MCF 10A (cell line): ENCODE measurements around the gene ACTRT3. TPM values are rescaled to one million over a fixed set of nuclear protein-coding genes. Genes with fewer than 3 reads are reported as not detected.
A peak's percentile ranks its signal among the peaks of the same experiment; 100 is the strongest.

ENCODE experiments used
- BruUV-seq: library from RNA; stranded (reverse); fragments of 400-500 nt; replicated peaks from 2 replicates; lab custom pipeline; 2021; lab: Mats Ljungman, UMichigan
- CTCF ChIA-PET: fragments of 300-600 bp; sonication (Branson Sonifier 250); formaldehyde crosslinking; extraction: SDS; loops from one replicate; lab custom pipeline; 2021; ENCODE audit warnings: antibody characterized with exemption, inconsistent platforms; lab: Yijun Ruan, JAX
- POLR2A ChIA-PET: fragments of 300-600, 350-650 bp; sonication (Branson Sonifier 250); formaldehyde crosslinking; extraction: SDS; loops from one replicate; lab custom pipeline; 2020; ENCODE audit warnings: antibody characterized with exemption, inconsistent platforms; lab: Yijun Ruan, JAX
- DNase-seq: peaks from one replicate; pipeline ENCODE4 v3.0.0-alpha.2; 2018; ENCODE audit not compliant: unreplicated experiment
- H3K27ac Mint-ChIP-seq: one replicate; pipeline ENCODE4 v1.8.0; 2022; ENCODE audit warnings: mild to moderate bottlenecking, low read depth, mixed read lengths; ENCODE audit not compliant: unreplicated experiment
- H3K27me3 Mint-ChIP-seq: one replicate; pipeline ENCODE4 v1.8.0; 2022; ENCODE audit warnings: mixed read lengths; ENCODE audit not compliant: insufficient read depth, unreplicated experiment
- H3K36me3 Mint-ChIP-seq: one replicate; pipeline ENCODE4 v1.8.0; 2022; ENCODE audit warnings: mild to moderate bottlenecking, moderate library complexity, mixed read lengths; ENCODE audit not compliant: insufficient read depth, unreplicated experiment
- H3K4me1 Mint-ChIP-seq: one replicate; pipeline ENCODE4 v1.8.0; 2022; ENCODE audit warnings: mixed read lengths; ENCODE audit not compliant: insufficient read depth, unreplicated experiment
- H3K4me3 Mint-ChIP-seq: one replicate; pipeline ENCODE4 v1.8.0; 2022; ENCODE audit warnings: mild to moderate bottlenecking, moderate library complexity, mixed read lengths; ENCODE audit not compliant: unreplicated experiment
- H3K9me3 Mint-ChIP-seq: one replicate; pipeline ENCODE4 v1.8.0; 2022; ENCODE audit warnings: mixed read lengths; ENCODE audit not compliant: unreplicated experiment
- CTCF ChIP-seq: fragments of 200-600 bp; IDR thresholded peaks from one replicate; pipeline ENCODE4 v1.8.0; 2022; ENCODE audit warnings: antibody characterized with exemption, mild to moderate bottlenecking; ENCODE audit not compliant: unreplicated experiment
- intact Hi-C: fragments of 100-400 bp; cut with micrococcal nuclease; formaldehyde crosslinking; loops from 2 replicates; pipeline ENCODE4 v1.14.1; 2022
- total RNA-seq: library from RNA; stranded (reverse); gene quantifications from 2 replicates; pipeline ENCODE4 v1.2.3, GENCODE V29; 2022

The ACTRT3 gene
- total RNA-seq, 1 experiment from 2014 or later: 0.93 TPM

- DNase-seq: no peak
- no TSS peak for BruUV-seq
- Mint-ChIP-seq H3K9me3 (no peaks in the 10 kb centered on the region), H3K36me3 (no peaks in the 10 kb centered on the region), H3K4me3 (no peak overlapping the region), H3K27me3 (no peaks in the 10 kb centered on the region), H3K27ac (no peak overlapping the region), H3K4me1 (peaks cover 23% of the 10 kb centered on the region)
- POLR2A ChIA-PET: no interaction called here
- CTCF ChIA-PET: no interaction called here
- no peak for TF ChIP-seq CTCF
- intact Hi-C loops: no loop called here
Measured at GRCh38 chr3:169750665-169751064, 18.7 kb downstream of the ACTRT3 start.

GRCh38 chr3:169748670-169749069 is 20.7 kb downstream of the ACTRT3 start:
- no peak overlapping the region for H3K4me3 Mint-ChIP-seq
- H3K27me3 Mint-ChIP-seq: no peaks in the 10 kb centered on the region
- DNase-seq: peak; percentile 50
- no peaks in the 10 kb centered on the region for H3K9me3 Mint-ChIP-seq
- peaks cover 9% of the 10 kb centered on the region for H3K4me1 Mint-ChIP-seq
- ChIA-PET POLR2A (interaction anchor here (0.9 to 1.0 kb wide), 2 partner anchors 23 to 24 kb away, joined by 3 to 5 read pairs; no protein-coding TSS in a partner anchor), CTCF (no interaction called here)
- H3K27ac Mint-ChIP-seq: no peak overlapping the region
- no TSS peak for BruUV-seq
- no peak for TF ChIP-seq CTCF
- intact Hi-C loops: loop anchor here (10.0 kb wide), 2 partner anchors 84 to 704 kb away; partner anchors contain the start of gene MECOM
- H3K36me3 Mint-ChIP-seq: no peaks in the 10 kb centered on the region

GRCh38 chr3:169746924-169747323 is 22.4 kb downstream of the ACTRT3 start:
- Mint-ChIP-seq H3K36me3 (no peaks in the 10 kb centered on the region), H3K27ac (no peak overlapping the region), H3K9me3 (no peaks in the 10 kb centered on the region), H3K4me3 (no peak overlapping the region), H3K27me3 (no peaks in the 10 kb centered on the region), H3K4me1 (peaks cover 9% of the 10 kb centered on the region)
- ChIA-PET CTCF (interaction anchor here (1.7 to 3.5 kb wide), 2 partner anchors 599 to 882 kb away, joined by 3 to 40 read pairs; no protein-coding TSS in a partner anchor), POLR2A (interaction anchor here (0.6 kb wide), 1 partner anchor 585 kb away, joined by 3 read pairs; no protein-coding TSS in a partner anchor)
- no peak for TF ChIP-seq CTCF
- intact Hi-C loops: loop anchor here (10.0 kb wide), 2 partner anchors 82 to 702 kb away; partner anchors contain the start of gene MECOM
- DNase-seq: no peak
- no TSS peak for BruUV-seq

- Mint-ChIP-seq H3K9me3 (no peaks in the 10 kb centered on the region), H3K27me3 (no peaks in the 10 kb centered on the region), H3K36me3 (no peaks in the 10 kb centered on the region), H3K4me3 (no peak overlapping the region), H3K4me1 (peaks cover 9% of the 10 kb centered on the region), H3K27ac (no peak overlapping the region)
- TF ChIP-seq CTCF: peak; percentile 24
- ChIA-PET POLR2A (interaction anchor here (0.9 to 2.2 kb wide), 2 partner anchors 10 to 596 kb away, joined by 3 to 8 read pairs; no protein-coding TSS in a partner anchor), CTCF (interaction anchor here (0.6 to 3.5 kb wide), 29 partner anchors 9 to 1538 kb away, joined by 3 to 40 read pairs (median 4); no protein-coding TSS in a partner anchor)
- no TSS peak for BruUV-seq
- intact Hi-C loops: loop anchor here (1.0 to 10.0 kb wide), 6 partner anchors 80 to 1534 kb away; partner anchors contain the start of gene MECOM
- no peak for DNase-seq
Measured at GRCh38 chr3:169744366-169745054, 24.9 kb downstream of the ACTRT3 start.
